Measurements from ENCODE around the gene CELA3A.
"Not testable (repeated sequence)": the region's sequence is repeated elsewhere in the genome, so short reads cannot be mapped to it uniquely, and the experiment has no call there.

Gene CELA3A

GRCh38 chr1:22005261-22006149 lies 4.0 kb downstream of the CELA3A start:
- in situ Hi-C loops (cut with HindIII; ENCODE audit: low sequenced_read_pairs); H3K4me3 ChIP-seq (ENCODE audit: low read depth, low read length); DNase-seq (ENCODE audit: low read depth, low spot score): not testable (repeated sequence)
- peak; percentile 30 for TF ChIP-seq CTCF (IDR thresholded peaks at IDR 0.05; ENCODE audit: low read depth, low read length)

GRCh38 chr1:22006736-22007135 lies 5.3 kb downstream of the CELA3A start:
- DNase-seq (ENCODE audit: low read depth, low spot score); H3K4me3 ChIP-seq (ENCODE audit: low read depth, low read length); in situ Hi-C loops (cut with HindIII; ENCODE audit: low sequenced_read_pairs): not testable (repeated sequence)

- H3K4me3 ChIP-seq (ENCODE audit: low read depth, low read length); in situ Hi-C loops (cut with HindIII; ENCODE audit: low sequenced_read_pairs); DNase-seq (ENCODE audit: low read depth, low spot score): not testable (repeated sequence)
Measured at GRCh38 chr1:22007262-22007661, 5.8 kb downstream of the CELA3A start.

- in situ Hi-C loops (cut with HindIII; ENCODE audit: low sequenced_read_pairs); H3K4me3 ChIP-seq (ENCODE audit: low read depth, low read length); DNase-seq (ENCODE audit: low read depth, low spot score): not testable (repeated sequence)
Measured at GRCh38 chr1:22009566-22009965, 8.1 kb downstream of the CELA3A start.

GRCh38 chr1:22012752-22013151 lies 11.3 kb downstream of the CELA3A start:
- DNase-seq (ENCODE audit: low read depth, low spot score); in situ Hi-C loops (cut with HindIII; ENCODE audit: low sequenced_read_pairs); H3K4me3 ChIP-seq (ENCODE audit: low read depth, low read length): not testable (repeated sequence)

GRCh38 chr1:22014575-22015206 lies 13.2 kb downstream of the CELA3A start:
- in situ Hi-C loops (cut with HindIII; ENCODE audit: low sequenced_read_pairs); H3K4me3 ChIP-seq (ENCODE audit: low read depth, low read length); DNase-seq (ENCODE audit: low read depth, low spot score): not testable (repeated sequence)

- DNase-seq (ENCODE audit: low read depth, low spot score), result peak; percentile 87
- no peak overlapping the region for H3K4me3 ChIP-seq (ENCODE audit: low read depth, low read length)
- peak; percentile 56 for TF ChIP-seq CTCF (IDR thresholded peaks at IDR 0.05; ENCODE audit: low read depth, low read length)
- in situ Hi-C loops (cut with HindIII; ENCODE audit: low sequenced_read_pairs), result no loop called here
Measured at GRCh38 chr1:22018583-22019559, 17.4 kb downstream of the CELA3A start.

- no peak for TF ChIP-seq CTCF (IDR thresholded peaks at IDR 0.05; ENCODE audit: low read depth, low read length)
- DNase-seq (ENCODE audit: low read depth, low spot score), result no peak
- no peak overlapping the region for H3K4me3 ChIP-seq (ENCODE audit: low read depth, low read length)
- in situ Hi-C loops (cut with HindIII; ENCODE audit: low sequenced_read_pairs), result no loop called here
Measured at GRCh38 chr1:22021061-22021460, 19.6 kb downstream of the CELA3A start.
